DLD1 (cell line): ENCODE measurements around the gene COL9A2.

Source experiments
- in situ Hi-C: cut with HindIII; loops from 2 replicates; pipeline ENCODE4 v1.10.0; 2017; ENCODE audit warnings: low sequenced_read_pairs

The COL9A2 gene

GRCh38 chr1:40305451-40305850 lies 11.6 kb downstream of the COL9A2 start:
- in situ Hi-C loops = no loop called here

- in situ Hi-C loops = no loop called here
Observed at GRCh38 chr1:40303790-40304189, 13.3 kb downstream of the COL9A2 start.

GRCh38 chr1:40303051-40303771 lies 13.9 kb downstream of the COL9A2 start:
- in situ Hi-C loops = no loop called here

DNA sequence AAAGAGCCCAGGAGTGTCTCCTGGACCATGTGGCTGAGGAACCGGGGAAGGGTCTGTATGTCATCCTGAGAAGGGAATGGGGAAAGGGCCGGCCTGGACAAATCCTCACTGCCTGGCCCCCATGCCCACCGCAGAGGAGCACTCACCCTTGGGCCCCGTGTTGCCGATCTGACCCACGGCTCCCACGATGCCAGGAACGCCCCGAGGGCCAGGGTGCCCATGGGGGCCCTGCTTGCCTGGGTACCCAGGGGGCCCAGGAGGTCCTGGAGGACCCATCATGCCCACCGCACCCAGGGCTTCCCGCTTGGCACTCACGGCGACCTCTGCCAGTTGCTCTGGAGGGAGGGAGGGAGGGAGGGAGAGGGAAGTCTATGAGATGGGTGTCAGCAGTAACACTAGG lies 14.6 kb downstream of the COL9A2 start:
- in situ Hi-C loops = no loop called here

DNA sequence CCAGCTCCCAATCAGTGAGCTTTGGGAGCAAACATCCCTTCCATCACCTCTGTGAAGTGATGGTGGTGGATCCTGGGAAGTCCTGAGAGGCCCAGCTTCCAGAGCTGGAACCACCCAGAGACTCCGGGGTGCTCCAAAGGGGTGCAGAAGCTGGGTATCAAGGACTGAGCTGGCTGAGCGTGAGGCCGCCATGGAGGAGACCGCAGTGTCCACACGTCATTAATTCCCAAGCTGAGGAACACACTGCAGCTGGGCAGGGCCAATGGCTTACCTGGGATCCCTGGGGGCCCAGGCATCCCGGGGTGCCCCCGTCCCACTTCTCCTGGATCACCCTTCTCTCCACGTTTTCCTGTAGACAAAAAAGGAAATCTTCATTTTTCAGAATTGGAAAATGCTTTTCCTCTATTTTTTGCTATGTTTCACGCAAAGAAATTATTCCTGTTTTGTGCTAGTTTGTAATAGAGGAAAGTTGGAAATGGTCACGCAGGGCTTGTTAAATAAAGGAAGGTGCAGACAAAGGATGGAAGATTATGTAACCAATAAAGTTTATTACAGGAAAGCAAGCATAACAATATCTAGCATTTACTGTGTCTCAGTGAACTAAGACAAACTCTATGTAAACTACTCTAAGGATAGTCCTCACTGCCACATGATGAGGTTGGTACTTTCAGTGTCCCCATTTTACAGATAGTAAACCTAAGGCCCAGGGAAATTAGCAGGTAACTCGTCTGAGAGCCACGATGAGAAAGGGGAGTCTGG lies 15.4 kb downstream of the COL9A2 start:
- in situ Hi-C loops = no loop called here

- in situ Hi-C loops = no loop called here
Observed at GRCh38 chr1:40301066-40301465, 16.0 kb downstream of the COL9A2 start.

- in situ Hi-C loops = no loop called here
Observed at GRCh38 chr1:40300651-40301050, 16.4 kb downstream of the COL9A2 start.

DNA sequence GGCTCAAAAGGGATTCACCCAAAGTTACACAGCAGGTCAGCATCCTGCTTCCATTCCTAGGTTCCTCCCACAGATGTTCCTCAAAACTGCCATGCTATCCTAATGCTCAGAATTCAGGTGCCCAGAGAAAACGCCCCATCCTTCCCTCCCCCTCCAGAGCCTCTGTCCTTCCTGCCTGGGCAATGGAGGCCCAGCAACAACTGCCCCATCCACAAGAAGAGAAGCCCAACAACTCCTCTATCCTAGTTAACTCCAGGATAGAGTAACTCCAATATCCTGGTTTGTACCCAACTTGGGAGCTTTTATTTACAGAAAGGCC lies 16.9 kb downstream of the COL9A2 start:
- in situ Hi-C loops = no loop called here

- in situ Hi-C loops = no loop called here
Observed at GRCh38 chr1:40299366-40300248, 17.5 kb downstream of the COL9A2 start.

GRCh38 chr1:40291293-40291692 lies 25.8 kb downstream of the COL9A2 start:
- in situ Hi-C loops = no loop called here

DNA sequence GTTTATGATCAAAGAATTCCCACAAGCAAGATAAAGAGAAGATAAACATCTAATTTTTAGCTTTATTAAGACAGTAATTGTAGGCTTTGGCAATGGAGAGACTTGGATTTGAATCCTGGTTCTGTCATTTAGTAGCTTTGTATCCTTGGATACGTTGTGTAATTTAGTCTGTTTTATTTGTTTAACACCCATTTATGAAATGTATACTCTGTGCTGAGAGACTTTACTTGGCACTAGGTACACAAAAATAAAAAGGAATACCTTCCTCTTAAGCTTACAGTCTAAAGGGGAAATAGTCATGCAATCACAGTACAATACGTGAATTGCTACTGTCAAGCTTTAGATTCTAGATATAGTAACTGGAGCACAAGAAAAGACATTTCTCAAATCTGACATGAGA lies 35.2 kb downstream of the COL9A2 start:
- in situ Hi-C loops = no loop called here

DNA sequence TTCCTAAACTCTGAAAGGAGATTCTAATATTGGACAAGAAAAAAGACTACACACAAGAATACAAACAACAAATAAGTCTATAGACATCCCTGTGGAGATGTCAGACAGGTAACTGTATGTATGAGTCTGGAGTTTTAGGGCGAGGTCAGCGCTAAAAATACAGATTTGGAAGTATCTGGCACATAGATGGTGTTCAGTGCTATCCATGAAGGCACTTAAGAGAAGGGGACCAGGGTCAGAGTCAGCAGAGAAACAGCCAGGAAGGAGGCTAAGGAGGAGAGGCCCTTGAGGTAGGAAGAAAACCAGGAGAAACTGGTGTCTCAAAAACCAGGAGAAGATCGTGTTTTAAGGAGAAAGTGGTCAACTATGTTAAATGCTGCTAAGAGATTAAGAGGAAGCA lies 41.0 kb downstream of the COL9A2 start:
- in situ Hi-C loops = no loop called here

DNA sequence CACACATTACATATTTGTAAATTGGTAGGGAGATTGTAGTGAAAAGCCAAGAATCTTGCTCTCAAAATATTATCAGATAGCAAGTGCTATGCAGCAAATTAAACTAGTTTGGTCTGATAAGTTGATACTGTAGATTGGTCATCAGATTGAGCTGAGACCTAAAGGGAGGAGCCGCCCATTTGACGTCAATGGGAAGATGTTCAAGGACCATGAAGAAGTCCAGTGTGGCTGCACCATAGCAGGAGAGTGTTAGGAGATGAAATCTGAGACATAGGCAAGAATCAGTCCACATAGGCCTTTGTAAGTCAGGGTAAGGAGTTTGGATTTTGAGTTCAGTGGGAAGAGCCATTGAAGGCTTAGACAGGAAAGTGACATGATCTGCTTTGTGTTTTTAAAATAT lies 42.8 kb downstream of the COL9A2 start:
- in situ Hi-C loops = no loop called here

DNA sequence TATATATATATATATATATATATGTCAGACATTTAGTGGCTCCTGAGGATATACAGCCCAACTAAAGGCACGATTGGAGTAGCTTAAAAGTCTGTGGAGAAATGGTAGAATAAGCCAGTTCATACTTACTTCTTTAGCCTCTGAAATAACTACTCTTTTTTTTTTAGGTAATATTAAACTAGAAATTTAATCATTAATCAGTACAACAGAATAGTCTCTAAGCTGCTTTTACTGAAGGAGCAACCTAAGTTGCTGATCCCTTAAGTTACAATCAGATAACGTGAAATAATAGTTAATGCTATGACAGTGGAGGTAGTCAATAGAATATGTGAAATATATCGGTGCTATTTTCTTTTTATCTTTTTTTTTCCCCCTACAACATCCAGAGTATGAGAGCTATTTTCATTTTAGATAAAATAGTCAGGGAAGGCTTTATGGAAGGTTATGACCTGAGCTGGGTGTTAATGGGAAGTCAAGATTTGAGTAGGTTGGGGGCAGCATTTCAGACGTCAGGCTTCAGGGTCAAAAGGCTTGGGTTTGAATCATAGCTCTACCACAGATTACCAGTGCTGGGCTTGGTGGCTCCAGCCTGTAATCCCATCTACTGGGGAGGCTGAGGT lies 43.4 kb downstream of the COL9A2 start:
- in situ Hi-C loops = no loop called here

GRCh38 chr1:40272653-40273213 lies 44.4 kb downstream of the COL9A2 start:
- in situ Hi-C loops = no loop called here

GRCh38 chr1:40270152-40270834 lies 46.8 kb downstream of the COL9A2 start:
- in situ Hi-C loops = no loop called here

DNA sequence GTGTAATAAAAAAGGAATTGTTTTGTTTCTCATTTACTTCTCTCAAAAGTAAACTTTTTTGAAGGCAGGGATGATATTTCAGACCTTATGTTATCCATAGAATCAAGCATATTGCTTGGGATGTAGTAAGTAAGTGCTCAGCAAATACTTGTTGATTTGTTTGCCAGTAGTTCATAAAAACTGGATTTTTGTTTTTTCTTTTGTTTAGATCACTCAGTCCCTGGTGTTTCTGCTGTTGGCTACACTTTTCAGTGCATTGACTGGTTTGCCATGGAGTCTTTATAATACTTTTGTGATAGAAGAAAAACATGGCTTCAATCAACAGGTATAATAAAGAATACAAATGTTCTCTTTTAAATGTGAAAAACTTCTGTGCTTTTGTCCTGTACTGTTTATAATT lies 48.9 kb downstream of the COL9A2 start:
- in situ Hi-C loops = no loop called here

- in situ Hi-C loops = no loop called here
Observed at GRCh38 chr1:40267767-40268187, 49.3 kb downstream of the COL9A2 start.

GRCh38 chr1:40266786-40267535 lies 50.1 kb downstream of the COL9A2 start:
- in situ Hi-C loops = no loop called here

DNA sequence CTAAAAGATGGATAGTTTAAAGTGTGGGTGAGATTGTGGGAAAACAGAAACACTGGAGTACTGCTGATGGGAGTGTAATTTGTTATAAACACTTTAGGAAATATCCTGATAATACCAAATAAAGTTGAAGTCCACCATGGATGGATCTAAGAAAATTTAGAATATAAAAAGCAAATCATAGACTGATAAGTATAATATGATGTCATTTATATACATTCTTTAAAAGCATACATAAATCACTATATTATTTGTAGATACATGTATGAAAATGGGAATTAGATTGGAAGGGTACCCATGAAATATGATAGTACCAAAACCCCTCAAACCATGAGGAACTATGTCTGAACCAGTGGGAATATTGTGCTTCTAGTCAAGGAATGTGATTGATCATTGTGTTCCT lies 51.2 kb downstream of the COL9A2 start:
- in situ Hi-C loops = no loop called here
